ENCODE results near the gene SPAG16.

Gene SPAG16

DNA sequence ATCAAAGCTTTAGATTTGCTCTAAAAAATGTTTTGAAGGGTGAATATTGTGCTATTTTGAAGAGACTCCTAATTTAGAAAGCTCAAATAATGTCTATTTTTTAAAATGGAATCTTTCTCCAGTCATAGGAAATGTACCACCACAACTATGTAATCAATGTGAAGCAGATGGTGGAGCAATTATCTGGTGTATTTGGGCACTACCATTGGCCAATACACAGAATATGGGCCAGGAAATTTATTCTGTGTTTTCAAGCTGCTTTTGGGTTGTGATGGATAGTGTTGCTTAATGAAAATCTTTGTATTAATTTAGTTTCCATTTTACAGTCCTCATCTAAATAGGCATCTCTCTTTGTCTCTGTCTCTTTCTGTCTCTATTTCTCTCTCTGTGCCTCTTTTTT, 1109.5 kb downstream of the SPAG16 start:
- TF ChIP-seq, protein P1, sequence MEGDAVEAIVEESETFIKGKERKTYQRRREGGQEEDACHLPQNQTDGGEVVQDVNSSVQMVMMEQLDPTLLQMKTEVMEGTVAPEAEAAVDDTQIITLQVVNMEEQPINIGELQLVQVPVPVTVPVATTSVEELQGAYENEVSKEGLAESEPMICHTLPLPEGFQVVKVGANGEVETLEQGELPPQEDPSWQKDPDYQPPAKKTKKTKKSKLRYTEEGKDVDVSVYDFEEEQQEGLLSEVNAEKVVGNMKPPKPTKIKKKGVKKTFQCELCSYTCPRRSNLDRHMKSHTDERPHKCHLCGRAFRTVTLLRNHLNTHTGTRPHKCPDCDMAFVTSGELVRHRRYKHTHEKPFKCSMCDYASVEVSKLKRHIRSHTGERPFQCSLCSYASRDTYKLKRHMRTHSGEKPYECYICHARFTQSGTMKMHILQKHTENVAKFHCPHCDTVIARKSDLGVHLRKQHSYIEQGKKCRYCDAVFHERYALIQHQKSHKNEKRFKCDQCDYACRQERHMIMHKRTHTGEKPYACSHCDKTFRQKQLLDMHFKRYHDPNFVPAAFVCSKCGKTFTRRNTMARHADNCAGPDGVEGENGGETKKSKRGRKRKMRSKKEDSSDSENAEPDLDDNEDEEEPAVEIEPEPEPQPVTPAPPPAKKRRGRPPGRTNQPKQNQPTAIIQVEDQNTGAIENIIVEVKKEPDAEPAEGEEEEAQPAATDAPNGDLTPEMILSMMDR (conservative IDR thresholded peaks at IDR 0.05) = no peak
- no peak for TF ChIP-seq ZFX (IDR thresholded peaks at IDR 0.05)
- H3K27ac ChIP-seq = no peak overlapping the region

DNA sequence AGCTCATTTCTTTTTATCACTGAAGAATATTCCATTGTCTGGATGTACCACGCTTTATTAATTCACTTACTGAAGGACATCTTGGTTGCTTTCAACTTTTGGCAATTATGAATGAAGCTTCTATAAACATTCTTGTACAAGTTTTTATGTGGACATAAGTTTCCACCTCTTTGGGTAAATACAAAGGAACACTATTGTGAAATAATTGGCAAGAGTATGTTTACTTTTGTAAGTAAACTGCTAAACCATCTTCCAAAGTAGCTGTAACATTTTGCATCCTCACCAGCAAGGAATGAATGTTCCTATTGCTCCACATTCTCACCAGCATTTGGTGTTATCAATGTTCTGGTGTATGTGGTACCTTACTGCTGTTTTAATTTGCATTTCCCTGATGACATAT, 1110.8 kb downstream of the SPAG16 start:
- TF ChIP-seq, protein P1 (conservative IDR thresholded peaks at IDR 0.05) = no peak
- no peak for TF ChIP-seq ZFX (IDR thresholded peaks at IDR 0.05)
- no peak overlapping the region; the same call in 1 of the 2 replicates for H3K27ac ChIP-seq

DNA sequence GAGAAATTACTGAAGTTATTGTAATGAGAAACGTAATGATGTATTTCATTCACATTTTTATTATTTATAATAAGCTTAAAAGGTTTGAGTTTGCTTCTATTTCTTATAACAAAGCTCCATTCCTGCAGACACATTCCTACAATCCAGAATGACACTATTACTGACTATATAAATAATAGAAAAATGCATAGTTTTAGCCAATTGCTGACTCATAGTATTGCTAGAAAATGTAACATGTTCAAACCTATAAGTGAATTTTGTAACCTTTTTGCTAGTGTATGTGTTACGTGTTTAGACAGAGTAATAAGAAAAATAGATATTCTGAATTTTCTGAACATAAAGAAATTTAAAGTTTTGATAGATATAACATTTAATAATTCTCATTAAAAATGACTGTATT, 1117.3 kb downstream of the SPAG16 start:
- TF ChIP-seq, protein P1 (conservative IDR thresholded peaks at IDR 0.05) = no peak
- TF ChIP-seq ZFX (IDR thresholded peaks at IDR 0.05) = no peak
- no peak overlapping the region for H3K27ac ChIP-seq

DNA sequence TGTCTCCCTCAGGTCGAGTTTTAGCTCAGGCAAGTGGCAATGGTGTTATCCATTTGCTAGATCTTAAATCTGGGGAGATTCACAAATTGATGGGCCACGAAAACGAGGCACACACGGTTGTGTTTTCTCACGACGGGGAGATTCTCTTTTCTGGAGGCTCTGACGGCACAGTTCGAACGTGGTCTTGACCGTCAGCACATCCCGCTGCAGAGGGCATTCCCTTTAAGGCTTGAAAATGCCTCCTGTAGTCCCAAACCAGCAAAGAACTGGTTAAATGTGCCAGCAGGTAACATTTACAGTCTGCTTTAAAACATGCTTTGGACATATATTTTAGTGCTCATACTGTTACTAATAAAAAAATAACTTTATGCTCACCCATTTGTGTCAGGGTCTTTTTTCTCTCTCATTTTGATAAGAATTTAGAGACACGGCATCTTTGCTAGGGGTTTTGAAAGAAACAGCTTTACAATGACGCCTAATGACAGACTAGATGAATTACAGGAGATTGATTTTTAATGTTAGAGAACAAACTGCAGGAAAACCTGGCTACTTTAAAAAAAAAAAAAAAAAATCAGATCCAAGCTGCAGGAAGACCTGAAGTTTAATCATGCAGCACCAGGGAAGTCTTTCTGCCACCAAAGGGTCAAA, 1126.0 kb downstream of the SPAG16 start:
- H3K27ac ChIP-seq = no peak overlapping the region
- TF ChIP-seq, protein P1 (conservative IDR thresholded peaks at IDR 0.05) = peak; percentile 36
- no peak for TF ChIP-seq ZFX (IDR thresholded peaks at IDR 0.05)

DNA sequence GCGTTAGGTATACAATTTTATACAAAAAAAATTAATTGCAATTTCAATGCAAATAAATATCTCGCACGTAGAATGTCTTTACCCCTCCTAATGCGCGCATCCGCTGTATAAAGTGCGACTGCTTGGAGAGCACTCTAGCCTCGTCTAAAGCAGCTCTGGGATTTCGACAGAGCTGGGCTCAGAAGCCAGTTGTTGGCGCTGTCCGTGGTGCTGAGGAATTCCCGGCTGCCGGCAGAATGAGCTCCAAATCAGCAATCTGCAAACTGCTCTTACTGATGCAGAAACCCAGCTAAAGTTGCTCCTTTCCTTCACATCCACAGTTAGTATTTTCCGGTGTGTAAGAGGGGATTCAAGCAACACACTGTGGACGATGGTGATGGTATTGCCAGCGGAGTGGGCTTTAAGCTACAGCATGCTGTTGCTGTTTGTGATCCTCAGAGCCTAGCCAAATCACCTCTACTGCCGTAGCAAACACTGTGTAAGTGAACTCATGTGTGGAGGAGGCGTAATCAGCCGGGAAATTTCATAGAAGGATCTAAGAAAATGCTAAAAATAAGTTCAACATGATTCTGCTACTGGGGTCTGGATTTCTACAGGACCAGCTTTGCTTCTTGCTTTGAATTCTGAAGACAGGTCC, 1126.8 kb downstream of the SPAG16 start, which contains the start of gene VWC2L:
Gene VWC2L, plus strand, starts transcription at position 137 of the 637 bp plus-strand sequence. CDS start 3,140 bp downstream, outside the sequence.
- no peak for TF ChIP-seq ZFX (IDR thresholded peaks at IDR 0.05)
- TF ChIP-seq, protein P1 (conservative IDR thresholded peaks at IDR 0.05) = no peak
- no peak within 1 kb of the TSS for H3K27ac ChIP-seq

DNA sequence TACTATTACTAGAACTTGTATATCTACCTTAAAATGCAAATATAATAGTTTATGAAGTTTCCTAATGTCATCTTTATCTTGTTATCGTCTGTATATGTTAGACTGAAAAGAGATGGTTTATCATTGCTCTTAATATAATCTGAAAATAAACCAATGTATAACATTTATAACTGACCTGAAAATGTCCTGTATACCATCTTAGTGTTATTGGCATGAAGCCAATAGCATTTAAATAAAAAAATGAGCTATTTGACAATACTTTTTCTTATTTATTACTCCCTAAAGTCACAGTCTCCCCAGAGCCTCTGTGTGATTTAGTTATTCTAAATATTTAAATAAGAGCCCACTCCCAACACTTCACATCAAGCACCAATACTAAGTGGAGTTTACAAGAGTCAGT, 1128.4 kb downstream of the SPAG16 start:
- H3K27ac ChIP-seq = no peak overlapping the region
- no peak for TF ChIP-seq ZFX (IDR thresholded peaks at IDR 0.05)
- TF ChIP-seq, protein P1 (conservative IDR thresholded peaks at IDR 0.05) = no peak

DNA sequence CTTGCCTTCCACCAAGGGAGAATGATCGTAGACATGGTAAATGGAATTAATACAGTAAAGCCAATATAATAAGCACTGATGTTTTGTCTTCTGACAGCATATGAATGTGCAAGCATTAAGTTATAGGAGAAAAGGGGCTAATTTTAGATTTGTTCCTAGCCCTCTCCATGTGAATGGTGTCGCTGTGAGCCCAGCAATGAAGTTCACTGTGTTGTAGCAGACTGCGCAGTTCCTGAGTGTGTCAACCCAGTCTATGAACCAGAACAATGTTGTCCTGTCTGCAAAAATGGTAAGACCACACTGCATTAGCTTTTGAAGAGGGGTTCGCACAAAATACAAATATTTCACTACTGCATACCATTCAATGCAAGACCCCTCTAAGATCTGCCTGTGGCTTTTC, 1152.2 kb downstream of the SPAG16 start:
- TF ChIP-seq, protein P1 (conservative IDR thresholded peaks at IDR 0.05) = no peak
- no peak for TF ChIP-seq ZFX (IDR thresholded peaks at IDR 0.05)
- H3K27ac ChIP-seq = no peak overlapping the region
